ENCODE measurements around the gene RNU2-63P. TPM values are rescaled to one million over a fixed set of nuclear protein-coding genes. Genes with fewer than 3 reads are reported as not detected.
"Not testable (repeated sequence)": the region's sequence is repeated elsewhere in the genome, so short reads cannot be mapped to it uniquely, and the experiment has no call there.

RNU2-63P gene
- not detected for polyA plus RNA-seq (ENCODE audit: insufficient read length in 3 of 3)

DNA sequence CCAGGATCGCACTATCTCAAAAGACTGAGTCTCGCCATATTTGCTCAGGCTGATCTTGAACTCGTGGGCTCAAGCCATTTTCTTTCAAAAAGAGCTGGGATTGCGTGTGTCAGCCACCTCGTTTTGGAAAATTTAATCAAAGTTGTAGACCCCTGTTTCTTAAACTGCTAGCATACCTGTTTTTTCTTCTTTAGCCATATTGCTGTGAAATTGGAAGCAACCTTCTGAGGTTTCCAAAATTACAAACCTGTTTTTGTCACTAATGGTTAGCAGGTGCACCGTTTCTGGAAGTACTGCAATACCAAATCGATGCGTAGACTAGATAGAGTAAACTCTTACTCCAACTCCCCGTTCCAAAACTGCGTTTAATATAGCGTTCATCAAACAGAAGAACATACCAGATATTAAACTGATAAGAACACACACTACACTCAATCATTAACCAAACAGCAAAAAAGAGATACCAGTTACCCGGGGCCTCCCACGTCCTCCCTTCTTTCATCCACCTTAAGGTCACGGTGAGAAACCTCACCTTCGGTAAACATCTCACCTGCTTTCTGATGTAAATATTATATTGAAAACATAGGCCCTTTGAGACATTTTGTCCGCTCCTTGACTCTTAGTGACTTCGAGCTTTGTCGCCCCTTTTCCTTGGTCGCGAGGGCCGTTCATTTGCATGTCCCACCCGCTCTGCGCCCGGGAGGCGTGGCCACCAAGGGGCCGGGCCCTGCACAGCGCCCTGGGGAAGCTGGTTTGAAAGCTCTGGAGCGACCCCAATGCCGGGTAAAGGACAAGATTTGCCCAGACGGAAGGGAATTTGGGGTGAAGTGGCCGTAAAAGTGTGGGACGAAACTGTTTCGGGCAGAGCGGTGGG is at the start of gene RNU2-63P:
TSS of gene RNU2-63P (minus strand) at position 462 of the 874 bp plus-strand sequence.
- peak; percentile 65 to 88 (median 82) for DNase-seq (ENCODE audit: low read depth in 3 of 3, low spot score in 2 of 3)

DNA sequence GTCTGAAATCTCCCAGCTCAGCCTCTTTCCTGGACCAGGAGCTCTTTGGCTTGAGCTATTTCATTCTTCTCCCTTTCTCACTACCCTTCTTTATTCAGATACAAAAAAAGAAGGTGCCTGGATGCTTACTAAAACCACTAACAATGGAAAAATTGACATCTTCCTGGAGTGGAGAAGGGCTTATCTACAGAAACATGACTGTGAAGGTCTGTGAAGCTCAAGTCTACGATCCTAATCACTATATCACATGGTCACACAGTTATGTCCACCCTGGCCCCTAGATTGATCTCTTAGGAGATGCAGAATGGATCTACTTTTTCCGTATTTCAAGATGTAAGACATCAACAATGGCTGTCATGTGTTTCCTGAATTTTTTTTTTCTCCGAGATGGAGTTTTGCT is 44.9 kb upstream of the RNU2-63P start:
- no peak for DNase-seq (ENCODE audit: low read depth in 3 of 3, low spot score in 2 of 3)

DNA sequence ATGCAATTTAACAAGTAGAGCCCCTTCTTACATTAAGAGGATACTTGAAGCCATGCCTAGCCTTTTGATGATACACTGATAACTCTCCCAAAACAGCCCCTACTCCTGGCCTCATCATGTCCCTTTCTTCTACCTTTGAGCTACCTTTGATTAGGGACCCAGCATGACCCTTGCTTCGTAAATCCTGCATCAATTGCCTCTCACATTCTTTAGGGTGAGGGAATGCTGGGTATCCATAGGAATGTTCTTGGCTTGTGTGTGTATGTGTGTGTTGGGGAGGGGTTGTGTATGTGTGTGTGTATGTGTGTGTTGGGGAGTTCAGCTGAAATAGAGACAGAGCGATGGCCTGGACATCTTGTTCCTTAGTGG is 44.5 kb upstream of the RNU2-63P start:
- DNase-seq (ENCODE audit: low read depth in 3 of 3, low spot score in 2 of 3) = no peak

DNA sequence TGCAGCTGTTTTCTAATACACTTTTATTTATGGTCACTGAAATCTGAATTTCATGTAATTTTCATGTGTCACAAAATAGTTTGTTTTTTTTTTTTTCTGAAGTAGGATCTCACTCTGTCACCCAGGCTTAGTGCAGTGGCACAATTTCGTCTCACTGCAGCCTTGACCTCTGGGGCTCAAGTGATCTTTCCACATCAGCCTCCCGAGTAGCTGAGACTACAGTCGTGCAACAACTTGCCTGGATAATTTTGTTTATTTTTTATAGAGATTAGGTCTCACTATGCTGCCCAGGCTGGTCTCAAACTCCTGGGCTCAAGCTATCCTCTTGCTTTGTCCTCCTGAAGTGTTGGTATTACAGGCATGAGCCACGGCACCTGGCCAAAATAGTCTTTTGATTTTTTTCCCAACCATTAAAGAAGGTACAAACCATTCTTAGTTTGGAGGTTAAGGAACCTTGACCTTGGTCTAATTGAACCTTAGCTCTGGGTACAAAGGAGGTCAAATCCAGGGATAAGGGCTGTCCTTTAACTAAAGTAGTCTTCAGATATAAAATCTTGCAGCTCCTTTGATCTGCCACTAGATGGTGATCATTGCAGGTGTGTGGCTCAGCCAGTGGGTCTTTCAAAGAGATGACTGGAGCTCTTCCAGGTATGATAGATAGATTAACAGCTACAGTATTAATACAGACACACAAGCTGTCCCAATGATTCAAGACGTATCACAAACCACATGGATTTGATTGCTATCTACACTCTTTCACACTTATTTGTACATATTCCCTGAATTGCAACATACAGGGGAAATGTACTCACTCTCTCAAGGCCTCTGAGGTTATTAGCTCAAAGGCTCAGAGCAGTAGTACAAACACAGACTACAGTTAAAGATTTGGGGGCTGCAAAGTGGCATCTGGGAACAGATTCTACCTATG is 43.9 kb upstream of the RNU2-63P start:
- DNase-seq (ENCODE audit: low read depth in 3 of 3, low spot score in 2 of 3) = no peak

DNA sequence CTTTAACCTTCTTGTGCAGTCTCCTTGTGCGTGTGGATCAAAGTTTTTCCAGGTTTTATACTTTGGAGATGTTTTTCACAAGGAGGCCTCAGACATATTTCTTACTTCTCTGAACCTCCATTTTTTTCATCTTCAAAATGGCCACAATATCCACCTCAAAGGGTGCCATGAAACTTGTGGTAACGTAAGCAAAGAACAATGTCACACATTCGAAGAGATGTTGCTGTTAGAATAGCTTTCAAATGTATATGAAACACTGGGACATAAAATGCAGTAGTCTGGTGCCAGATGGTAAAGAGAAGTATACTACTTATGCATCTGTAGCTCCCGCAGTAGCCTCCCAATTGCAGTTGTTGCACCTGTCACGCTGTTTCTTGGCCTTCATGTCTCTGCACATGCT is 41.8 kb upstream of the RNU2-63P start:
- no peak for DNase-seq (ENCODE audit: low read depth in 3 of 3, low spot score in 2 of 3)

DNA sequence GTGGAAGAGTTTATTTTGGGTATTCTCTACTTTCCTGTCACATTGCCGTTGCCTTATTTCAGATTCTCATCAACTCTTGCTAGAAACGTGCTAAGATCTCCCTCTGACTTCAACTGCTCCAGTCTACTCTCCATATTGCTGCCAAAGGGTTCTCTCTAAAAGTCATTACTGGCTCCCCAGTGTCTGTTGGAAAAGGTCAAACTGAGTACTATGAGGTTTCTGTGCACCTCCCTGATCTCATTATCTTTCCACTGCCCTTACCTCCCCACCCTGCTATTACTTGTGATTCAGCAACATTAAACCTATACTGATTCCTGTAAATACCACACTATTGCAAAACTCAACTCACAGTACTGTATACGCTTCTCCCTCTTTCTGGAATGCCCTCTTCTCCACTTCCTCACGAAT is 41.1 kb upstream of the RNU2-63P start:
- no peak for DNase-seq (ENCODE audit: low read depth in 3 of 3, low spot score in 2 of 3)

DNA sequence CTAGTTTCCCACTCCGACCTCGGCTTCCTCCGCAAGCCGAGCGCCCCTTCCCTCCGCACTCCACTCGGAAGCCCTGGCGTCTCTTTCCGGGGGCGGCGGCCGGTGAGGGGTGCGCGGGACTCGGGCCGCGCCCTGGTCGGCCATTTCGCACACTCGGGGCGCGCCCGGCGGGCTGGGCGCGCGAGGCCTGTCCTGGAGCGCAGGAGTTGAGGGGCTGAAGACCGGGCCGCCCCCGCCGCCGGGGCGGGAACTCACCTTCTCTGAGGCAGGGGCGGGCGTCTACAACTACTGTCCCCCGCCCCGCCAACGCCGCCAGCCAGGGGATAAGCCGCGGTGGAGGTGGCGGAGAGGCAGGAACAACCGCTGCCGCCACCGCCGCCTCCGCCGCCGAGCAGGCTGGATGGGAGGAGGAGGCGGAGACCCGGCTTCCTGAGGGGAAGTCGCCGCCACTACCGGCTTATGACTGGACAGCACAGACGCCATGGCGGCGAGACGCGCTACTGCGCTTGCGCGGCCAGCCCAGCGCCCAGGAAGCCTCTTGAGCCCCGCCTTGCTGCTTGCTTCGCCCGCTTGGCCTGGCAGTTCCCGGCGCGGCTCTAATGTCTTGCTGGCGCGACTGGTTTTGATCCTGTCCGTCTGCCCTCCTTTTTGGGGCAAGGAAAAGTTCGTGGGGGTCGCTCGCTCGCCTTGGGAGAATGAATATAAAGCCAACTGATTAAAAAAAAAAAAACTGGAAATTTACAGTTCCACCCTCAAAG is 39.2 kb upstream of the RNU2-63P start, which contains the start of gene KRCC1:
TSS of gene KRCC1 (minus strand) at position 413 of the 758 bp plus-strand sequence. CDS start 27,220 bp downstream, outside the sequence.
- peak; percentile 85 to 88 (median 88) for DNase-seq (ENCODE audit: low read depth in 3 of 3, low spot score in 2 of 3)

DNA sequence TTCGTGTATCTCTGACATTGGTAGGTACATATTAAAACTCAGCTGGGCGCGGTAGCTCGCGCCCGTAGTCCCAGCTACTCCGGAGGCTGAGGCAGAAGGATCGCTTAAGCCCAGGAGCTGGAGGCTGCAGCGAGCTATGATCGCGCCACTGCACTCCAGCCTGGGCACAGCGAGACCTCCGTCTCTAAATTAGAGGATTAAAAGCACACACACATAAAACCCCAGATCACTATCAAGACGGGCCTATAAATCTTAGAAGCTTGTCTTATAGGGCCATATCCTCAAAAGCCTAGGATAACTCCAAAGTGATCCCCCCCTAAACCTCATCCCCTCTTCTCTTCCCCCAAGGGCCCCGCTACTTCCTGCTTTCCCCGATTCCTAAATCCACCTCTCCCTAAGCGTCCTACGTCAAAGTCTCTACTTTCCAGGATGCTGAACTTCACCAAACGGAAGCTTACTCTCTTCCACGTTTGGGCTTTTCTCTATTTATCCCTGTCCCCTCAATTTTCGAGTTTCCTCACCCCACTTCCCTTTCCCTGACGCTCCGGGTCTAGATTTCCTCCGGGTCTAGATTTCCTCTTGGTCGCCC is 38.5 kb upstream of the RNU2-63P start:
- peak in 2 of 3 donors; percentile 10 to 52 for DNase-seq (ENCODE audit: low read depth in 3 of 3, low spot score in 2 of 3)

DNA sequence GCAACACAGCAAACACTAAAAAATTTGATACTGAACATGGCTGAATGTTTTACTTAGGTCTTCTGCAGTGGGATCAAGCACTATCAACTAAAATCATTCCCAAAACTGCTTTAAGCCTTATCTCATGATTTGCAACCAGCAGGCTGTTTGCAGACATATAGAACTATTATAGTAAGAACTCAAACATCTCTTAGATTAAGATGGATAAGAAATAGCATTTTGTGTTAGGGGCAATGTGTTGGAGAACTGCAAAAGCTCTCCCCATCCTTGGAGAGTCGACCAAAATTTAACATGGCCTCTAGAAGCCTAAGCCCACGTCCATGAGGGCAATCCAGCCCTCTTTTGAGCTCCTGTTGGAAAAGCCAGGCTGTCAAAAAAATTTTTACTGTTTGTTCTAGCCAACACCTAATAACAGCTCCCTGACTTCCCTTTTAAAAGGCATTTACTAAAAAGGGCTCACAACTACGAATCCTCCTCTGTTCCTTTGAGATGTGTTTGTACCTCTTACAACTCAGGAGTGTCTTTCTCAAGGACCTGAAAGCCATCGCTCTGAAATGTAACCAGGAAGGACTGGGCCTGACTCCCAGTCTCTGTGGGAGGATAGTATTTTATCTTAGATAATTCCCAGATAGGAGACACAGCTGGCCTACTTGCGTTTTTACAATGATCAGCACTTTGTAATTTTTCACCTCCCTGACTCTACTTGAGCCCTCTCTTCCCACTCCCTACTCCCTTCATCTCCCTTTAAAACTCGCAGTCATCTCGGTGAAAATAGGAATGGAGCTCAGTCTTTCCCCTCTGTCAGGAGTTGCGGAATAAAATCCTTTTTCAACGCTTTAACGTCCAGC is 37.8 kb upstream of the RNU2-63P start:
- no peak for DNase-seq (ENCODE audit: low read depth in 3 of 3, low spot score in 2 of 3)

DNA sequence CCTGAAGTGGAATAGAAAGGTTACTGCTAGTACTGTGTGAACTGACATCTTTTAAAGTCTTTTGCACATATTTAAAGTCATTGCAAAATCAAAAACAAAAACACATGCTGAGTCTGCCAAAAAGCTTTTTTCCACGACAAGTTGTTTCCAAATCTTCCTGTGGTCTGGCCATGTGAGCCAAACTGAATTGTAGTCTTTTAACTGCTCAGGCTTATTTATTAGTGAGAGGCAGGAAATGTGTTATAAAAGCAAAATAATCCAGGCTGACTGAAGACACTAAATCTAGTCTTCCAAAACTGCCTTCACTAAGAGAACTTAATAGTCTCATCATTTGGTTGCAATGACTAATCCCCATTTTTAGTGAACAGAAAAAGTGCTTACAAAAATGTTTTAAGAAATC is 36.9 kb upstream of the RNU2-63P start:
- DNase-seq (ENCODE audit: low read depth in 3 of 3, low spot score in 2 of 3) = no peak

DNA sequence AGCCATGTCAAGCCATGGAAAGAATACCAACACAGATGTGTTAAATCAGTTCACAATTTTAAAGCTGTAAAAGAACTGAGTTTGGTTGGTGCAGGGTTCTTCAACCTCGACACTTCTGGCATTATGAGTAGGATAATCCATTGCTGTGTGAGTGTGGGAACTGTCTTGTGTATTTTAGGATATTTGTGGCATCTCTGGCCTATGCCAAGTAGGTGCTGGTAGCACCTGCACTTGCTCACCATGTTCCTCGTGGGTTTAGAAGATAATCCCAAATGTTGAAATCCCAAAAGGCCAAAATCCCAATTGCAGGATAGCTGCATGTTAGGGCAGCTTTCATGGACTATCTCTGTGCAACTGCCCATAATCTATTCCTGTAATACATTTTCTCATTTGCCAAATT is 35.4 kb upstream of the RNU2-63P start:
- no peak for DNase-seq (ENCODE audit: low read depth in 3 of 3, low spot score in 2 of 3)

DNA sequence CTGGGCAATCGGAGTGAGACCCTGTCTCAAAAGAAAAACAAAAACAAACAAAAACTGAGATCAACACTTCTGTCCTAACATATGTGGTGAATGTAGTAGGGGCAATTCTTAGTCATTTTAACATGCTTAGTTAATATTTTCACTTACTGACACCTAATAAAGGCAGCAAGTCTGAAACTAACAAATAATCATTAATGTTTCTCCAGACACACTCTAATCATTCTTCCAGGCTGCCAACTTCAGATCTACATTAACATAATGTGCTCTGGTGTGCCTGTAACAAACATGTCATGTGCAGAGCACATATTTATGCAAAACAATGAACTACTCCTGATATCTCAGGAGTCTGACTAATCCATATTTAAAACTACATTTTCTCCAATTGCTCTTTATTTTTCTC is 33.3 kb upstream of the RNU2-63P start:
- DNase-seq (ENCODE audit: low read depth in 3 of 3, low spot score in 2 of 3) = no peak

DNA sequence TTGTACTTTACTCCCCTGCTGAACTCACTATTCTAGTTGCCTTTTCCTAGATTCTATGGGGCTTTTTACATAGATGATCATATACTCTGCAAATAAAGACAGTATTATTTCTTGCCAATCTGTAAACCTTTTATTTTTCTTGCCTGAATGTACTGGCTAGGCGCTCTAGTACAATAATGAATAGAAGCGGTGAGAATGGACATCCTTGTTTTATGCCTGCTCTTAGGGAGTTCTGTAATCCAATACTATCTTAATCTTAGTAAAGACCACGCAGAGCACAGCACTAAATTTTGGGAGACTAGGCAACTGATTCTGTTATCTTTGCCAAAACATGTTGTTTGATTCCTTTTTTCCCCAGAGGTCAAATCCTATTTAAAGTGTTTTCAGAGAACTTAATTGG is 32.2 kb upstream of the RNU2-63P start:
- DNase-seq (ENCODE audit: low read depth in 3 of 3, low spot score in 2 of 3) = no peak

DNA sequence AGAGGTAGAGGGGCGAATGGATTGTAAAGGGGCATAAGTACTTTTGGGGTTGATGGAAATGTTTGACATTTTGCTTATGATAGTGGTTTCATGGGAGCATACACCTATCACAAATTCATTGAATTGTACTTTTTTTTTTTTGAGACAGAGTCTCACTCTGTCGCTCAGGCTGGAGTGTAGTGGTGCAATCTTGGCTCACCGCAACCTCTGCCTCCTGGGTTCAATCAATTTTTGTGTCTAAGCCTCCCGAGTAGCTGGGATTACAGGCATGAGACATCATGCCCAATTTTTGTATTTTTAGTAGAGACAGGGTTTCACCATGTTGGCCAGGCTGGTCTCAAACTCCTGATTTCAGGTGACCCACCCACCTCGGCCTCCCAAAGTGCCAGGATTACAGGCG is 29.2 kb upstream of the RNU2-63P start:
- DNase-seq (ENCODE audit: low read depth in 3 of 3, low spot score in 2 of 3) = not testable (repeated sequence)

DNA sequence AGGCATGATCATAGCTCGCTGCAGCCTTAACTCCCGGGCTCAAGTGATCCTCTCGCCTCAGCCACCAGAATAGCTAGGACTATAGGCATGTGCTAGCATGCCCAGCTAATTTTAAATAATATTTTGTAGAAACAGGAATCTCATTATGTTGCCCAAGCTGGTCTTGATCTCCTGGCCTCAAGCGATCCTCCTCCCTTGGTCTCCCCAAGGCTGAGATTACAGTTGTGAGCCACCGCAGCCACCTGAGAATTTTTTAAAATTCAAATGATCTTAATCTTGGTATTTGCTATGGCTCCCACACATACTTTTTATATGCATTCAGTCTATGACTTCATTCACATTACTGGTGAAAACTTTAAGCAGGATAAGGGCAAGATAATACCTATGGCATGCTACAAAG is 26.1 kb upstream of the RNU2-63P start:
- DNase-seq (ENCODE audit: low read depth in 3 of 3, low spot score in 2 of 3) = no peak

DNA sequence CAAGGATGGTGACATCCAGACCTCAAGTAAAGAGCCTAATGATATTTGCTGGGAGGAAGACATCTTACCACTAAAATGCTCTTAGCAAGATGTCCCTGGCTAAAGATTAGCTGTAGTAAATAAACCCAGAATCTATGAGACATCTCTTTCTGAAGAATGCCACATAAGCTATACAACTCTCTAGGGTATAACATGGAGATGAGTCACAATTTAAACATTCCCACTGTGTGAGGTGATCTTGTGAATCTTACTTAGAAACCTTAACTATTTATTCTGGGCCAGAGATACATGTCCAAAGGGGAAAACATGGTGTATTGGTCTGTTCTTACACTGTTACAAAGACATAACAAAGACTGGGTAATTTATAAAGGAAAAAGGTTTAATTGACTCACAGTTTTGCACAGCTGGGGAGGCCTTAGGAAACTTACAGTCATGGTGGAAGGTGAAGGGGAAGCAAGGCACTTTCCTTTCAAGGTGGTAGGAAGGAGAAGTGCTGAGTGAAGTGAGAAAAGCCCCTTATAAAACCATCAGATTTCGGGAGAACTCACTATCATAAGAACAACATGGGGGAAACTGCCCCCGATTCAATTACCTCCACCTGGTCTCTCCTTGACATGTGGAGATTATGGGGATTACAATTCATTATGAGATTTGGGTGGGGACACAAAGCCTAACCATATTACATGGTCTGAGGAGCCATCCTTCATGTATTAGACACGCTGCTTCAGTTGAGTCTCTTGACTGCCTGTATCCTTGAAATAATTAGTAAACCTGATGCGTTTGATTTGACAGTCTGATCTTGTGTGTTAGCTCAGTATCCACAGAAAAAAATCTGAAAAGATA is 22.1 kb upstream of the RNU2-63P start:
- DNase-seq (ENCODE audit: low read depth in 3 of 3, low spot score in 2 of 3) = no peak

DNA sequence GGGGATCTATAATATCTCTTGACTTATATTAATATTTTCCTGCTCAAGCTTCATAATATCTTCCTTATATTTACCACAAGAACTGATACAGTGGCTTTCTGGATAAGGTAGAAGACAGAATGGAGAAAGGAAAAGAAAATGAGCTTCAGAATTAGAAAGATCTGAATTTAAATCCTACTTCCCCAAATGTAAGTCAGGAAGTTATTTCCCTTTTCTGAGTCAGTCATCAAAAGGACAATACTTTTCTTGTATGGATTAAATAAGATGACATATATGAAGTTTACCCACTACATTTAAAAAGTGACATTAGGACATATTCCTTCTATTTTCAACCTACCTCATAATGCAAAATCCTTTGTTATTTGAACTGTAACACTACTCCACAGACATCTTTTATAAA is 20.3 kb upstream of the RNU2-63P start:
- no peak for DNase-seq (ENCODE audit: low read depth in 3 of 3, low spot score in 2 of 3)

DNA sequence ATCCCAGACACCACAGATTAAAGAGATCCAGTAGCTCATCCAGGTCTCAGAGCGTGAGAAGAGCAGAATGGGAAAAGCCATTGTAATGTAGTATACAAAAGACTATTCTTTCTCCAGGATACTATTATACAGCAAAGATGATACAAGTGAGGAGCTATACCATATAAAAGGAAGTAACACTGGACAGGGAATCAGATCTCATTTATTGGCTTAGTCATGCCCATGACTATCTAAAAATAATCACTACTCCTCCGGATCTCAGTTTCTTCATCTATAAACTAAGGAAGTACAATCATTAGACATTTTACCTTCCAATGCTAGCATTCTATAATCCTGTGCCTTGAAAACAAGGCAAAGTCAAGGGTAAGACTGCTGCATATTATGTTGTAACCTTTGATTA is 19.8 kb upstream of the RNU2-63P start:
- DNase-seq (ENCODE audit: low read depth in 3 of 3, low spot score in 2 of 3) = no peak
